GM18519 (cell line): ENCODE measurements around the gene PRR14L.
"Not testable (repeated sequence)": the region's sequence is repeated elsewhere in the genome, so short reads cannot be mapped to it uniquely, and the experiment has no call there.

Experiments used
- ATAC-seq: cut with Tn5 transposase; IDR thresholded peaks from one replicate; pipeline ENCODE4 v1.9.1; 2021; ENCODE audit warnings: mild to moderate bottlenecking, moderate library complexity; ENCODE audit not compliant: unreplicated experiment, low FRiP score

Gene PRR14L

GRCh38 chr22:31749636-31750364 lies at the start of gene PRR14L:
Gene PRR14L, minus strand, starts transcription at chr22:31750132. Its CDS starts 11,272 bp downstream, at chr22:31738860.
- peak; percentile 32 for ATAC-seq

GRCh38 chr22:31799358-31799757 lies 49.4 kb upstream of the PRR14L start:
- not testable (repeated sequence) for ATAC-seq

- ATAC-seq, result no peak
Measured at GRCh38 chr22:31790240-31790639, 40.3 kb upstream of the PRR14L start.

GRCh38 chr22:31789803-31790202 lies 39.9 kb upstream of the PRR14L start:
- no peak for ATAC-seq

GRCh38 chr22:31776231-31776630 lies 26.3 kb upstream of the PRR14L start:
- no peak for ATAC-seq

- ATAC-seq, result no peak
Measured at GRCh38 chr22:31773416-31773815, 23.5 kb upstream of the PRR14L start.

- ATAC-seq, result no peak
Measured at GRCh38 chr22:31768422-31769059, 18.6 kb upstream of the PRR14L start.

- ATAC-seq, result no peak
Measured at GRCh38 chr22:31764785-31765184, 14.9 kb upstream of the PRR14L start.

- not testable (repeated sequence) for ATAC-seq
Measured at GRCh38 chr22:31758860-31759259, 8.9 kb upstream of the PRR14L start.

- no peak for ATAC-seq
Measured at GRCh38 chr22:31757265-31757664, 7.3 kb upstream of the PRR14L start.

GRCh38 chr22:31754813-31755212 lies 4.9 kb upstream of the PRR14L start:
- no peak for ATAC-seq

- peak; percentile 63 for ATAC-seq
Measured at GRCh38 chr22:31753634-31754501, 3.9 kb upstream of the PRR14L start, which contains the start of gene DEPDC5. Gene DEPDC5, plus strand, starts transcription at chr22:31754019. Its CDS starts 903 bp downstream, at chr22:31754922.

- peak; percentile 14 for ATAC-seq
Measured at GRCh38 chr22:31753005-31753633, 3.2 kb upstream of the PRR14L start.

- ATAC-seq, result no peak
Measured at GRCh38 chr22:31752096-31752847, 2.3 kb upstream of the PRR14L start.

GRCh38 chr22:31750365-31751284 lies 693 bp upstream of the PRR14L start:
- no peak for ATAC-seq

- ATAC-seq, result no peak
Measured at GRCh38 chr22:31748490-31748889, 1.4 kb downstream of the PRR14L start.

GRCh38 chr22:31747441-31747840 lies 2.5 kb downstream of the PRR14L start:
- no peak for ATAC-seq

- no peak for ATAC-seq
Measured at GRCh38 chr22:31743871-31744270, 6.1 kb downstream of the PRR14L start.

- no peak for ATAC-seq
Measured at GRCh38 chr22:31742682-31743081, 7.2 kb downstream of the PRR14L start.
